PC-3 (cell line): ENCODE data around the gene LRRC28.

ENCODE experiments used
- CTCF ChIP-seq: fragments of 300-600 bp; sonication (generic); conservative IDR thresholded peaks from 2 replicates; pipeline ENCODE4 v1.5.1; 2017; ENCODE audit warnings: antibody characterized with exemption, low read depth, mild to moderate bottlenecking, low read length
- EZH2 ChIP-seq: fragments of 300-600 bp; sonication (generic); IDR thresholded peaks from one replicate; pipeline ENCODE4 v1.6.1; 2017; ENCODE audit warnings: antibody characterized with exemption, mild to moderate bottlenecking, low read length; ENCODE audit not compliant: unreplicated experiment
- EZH2phosphoT487 ChIP-seq: fragments of 300-600 bp; sonication (generic); IDR thresholded peaks from 2 replicates; pipeline ENCODE4 v1.6.1; 2018; ENCODE audit warnings: mild to moderate bottlenecking, antibody characterized with exemption, low read length, borderline replicate concordance

DNA sequence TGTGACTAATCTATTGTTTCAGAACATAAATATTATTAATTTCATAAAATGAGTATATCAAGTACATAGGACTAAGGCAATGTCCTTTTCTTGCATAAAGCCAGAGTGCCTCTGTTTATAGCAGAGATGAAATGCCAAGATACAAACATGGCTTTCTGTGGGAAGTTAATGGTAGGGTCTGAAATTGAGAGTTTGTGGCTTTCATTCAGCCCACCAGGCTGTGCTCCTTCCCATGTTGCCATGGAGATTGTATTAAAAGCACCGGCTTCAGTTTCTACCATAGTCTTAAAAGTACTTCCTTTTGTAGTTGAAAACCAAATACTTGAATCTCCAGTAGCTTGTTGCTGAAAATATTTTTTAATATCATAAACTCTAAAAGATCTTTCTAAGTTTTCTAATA lies 114.0 kb downstream of the LRRC28 start:
- TF ChIP-seq EZH2phosphoT487 (no peak), CTCF (no peak), EZH2 (no peak)
